ENCODE results near the gene STYXL2.

STYXL2 gene

DNA sequence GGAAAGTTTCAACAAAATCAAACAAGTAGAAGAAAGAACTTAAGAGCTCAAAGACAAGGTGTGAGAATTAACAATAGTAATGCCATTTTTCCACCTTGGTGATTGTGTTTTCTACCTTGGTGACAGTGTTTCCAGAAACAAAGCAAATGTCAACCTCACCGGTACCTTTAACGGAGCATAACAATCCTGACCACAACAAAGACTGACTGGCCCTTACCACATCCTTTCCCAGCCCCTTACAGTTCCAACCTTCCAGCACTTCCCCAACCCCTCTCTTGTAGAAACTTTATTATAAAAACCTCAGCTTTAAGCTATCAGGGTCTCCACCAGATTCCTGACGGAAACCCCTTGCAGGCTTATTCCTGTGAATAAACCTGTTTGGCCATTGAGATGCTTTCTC is 16.7 kb downstream of the STYXL2 start:
- no peak for DNase-seq

- DNase-seq, result no peak
Measured at GRCh38 chr1:167111868-167112709, 18.2 kb downstream of the STYXL2 start.

GRCh38 chr1:167114725-167115124 is 20.9 kb downstream of the STYXL2 start:
- DNase-seq, result no peak

GRCh38 chr1:167115655-167116054 is 21.8 kb downstream of the STYXL2 start:
- DNase-seq, result no peak

- DNase-seq, result no peak
Measured at GRCh38 chr1:167116174-167116573, 22.3 kb downstream of the STYXL2 start.

- DNase-seq, result no peak
Measured at GRCh38 chr1:167117225-167117624, 23.4 kb downstream of the STYXL2 start.

DNA sequence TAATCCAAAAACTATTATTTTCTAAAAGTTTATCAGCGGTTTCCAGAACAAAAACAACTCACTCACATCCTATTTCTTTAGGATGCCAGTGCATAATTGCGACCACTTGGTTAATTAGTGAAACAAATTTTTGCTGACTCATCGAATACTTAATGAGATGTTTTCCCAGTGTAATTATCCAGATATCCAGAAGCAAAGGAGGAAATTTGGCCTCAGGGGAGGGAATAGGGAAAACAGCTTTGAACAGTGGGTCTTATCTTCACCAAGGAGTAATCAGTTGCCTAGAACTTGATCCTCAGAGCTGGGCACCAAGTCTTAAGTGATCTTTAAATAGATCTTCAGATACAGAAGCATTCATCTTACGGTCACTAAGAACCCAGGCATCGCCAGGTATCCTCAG is 24.3 kb downstream of the STYXL2 start:
- no peak for DNase-seq

GRCh38 chr1:167119696-167120095 is 25.8 kb downstream of the STYXL2 start:
- no peak for DNase-seq

- no peak for DNase-seq
Measured at GRCh38 chr1:167120899-167121298, 27.0 kb downstream of the STYXL2 start.

GRCh38 chr1:167121375-167122120 is 27.7 kb downstream of the STYXL2 start:
- DNase-seq, result no peak

- DNase-seq, result no peak
Measured at GRCh38 chr1:167122121-167122480, 28.2 kb downstream of the STYXL2 start.

DNA sequence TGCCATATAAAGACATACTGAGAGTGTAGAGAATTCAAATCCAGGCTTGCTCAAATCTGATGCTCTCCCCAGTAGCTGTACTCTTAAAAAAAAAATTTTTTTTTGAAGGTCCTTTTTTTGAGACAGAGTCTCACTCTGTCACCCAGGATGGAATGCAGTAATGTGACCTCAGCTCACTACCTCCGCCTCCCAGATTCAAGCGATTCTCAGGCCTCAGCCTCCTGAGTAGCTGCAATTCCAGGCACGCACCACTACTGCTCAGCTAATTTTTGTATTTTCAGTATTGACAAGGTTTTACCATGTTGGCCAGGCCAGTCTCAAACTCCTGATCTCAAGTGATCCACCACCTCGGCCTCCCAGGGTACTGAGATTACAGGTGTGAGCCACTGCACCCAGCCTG is 28.7 kb downstream of the STYXL2 start:
- no peak for DNase-seq

- DNase-seq, result no peak
Measured at GRCh38 chr1:167126317-167126716, 32.4 kb downstream of the STYXL2 start.

- DNase-seq, result no peak
Measured at GRCh38 chr1:167126811-167127210, 32.9 kb downstream of the STYXL2 start.

- DNase-seq, result no peak
Measured at GRCh38 chr1:167127236-167127635, 33.4 kb downstream of the STYXL2 start.

- no peak for DNase-seq
Measured at GRCh38 chr1:167127661-167128060, 33.8 kb downstream of the STYXL2 start.

DNA sequence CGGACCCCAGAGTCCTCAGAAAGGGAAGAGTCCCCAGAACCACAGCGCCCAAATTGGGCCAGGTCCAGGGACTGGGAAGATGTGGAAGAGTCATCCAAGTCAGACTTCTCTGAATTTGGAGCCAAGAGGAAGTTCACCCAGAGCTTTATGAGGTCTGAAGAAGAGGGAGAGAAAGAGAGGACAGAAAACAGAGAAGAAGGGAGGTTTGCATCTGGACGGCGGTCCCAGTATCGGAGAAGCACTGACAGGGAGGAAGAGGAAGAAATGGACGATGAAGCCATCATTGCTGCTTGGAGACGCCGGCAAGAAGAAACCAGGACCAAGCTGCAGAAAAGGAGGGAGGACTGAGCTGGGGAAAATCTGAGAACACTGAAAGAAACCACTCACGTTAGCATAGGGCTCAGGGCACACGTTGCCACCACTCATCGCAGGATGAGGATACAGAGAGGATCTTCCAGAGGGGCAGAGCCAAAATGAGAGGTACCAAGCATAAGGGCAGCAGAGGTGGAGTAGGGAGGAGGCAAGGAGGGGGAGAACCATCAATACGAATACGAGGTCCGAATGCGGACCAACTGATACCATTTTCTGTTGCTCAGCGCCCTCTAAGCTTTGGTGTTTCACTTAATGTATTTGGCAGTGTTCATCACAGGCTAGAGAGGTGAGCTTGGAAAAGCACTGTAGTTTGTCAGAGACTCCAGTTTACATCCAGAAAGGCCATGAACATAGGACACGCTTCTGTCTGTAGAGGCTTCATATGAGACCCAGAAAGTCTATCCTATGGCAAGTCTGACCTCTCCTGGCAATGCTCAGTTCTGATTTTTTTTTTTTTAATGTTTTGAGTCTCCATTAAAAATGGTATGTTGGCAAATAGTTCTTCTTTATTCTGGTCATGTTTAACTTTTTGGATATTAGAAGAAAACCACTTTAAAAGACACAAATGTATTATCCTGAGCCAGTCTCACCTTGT is 34.7 kb downstream of the STYXL2 start:
- DNase-seq, result no peak

DNA sequence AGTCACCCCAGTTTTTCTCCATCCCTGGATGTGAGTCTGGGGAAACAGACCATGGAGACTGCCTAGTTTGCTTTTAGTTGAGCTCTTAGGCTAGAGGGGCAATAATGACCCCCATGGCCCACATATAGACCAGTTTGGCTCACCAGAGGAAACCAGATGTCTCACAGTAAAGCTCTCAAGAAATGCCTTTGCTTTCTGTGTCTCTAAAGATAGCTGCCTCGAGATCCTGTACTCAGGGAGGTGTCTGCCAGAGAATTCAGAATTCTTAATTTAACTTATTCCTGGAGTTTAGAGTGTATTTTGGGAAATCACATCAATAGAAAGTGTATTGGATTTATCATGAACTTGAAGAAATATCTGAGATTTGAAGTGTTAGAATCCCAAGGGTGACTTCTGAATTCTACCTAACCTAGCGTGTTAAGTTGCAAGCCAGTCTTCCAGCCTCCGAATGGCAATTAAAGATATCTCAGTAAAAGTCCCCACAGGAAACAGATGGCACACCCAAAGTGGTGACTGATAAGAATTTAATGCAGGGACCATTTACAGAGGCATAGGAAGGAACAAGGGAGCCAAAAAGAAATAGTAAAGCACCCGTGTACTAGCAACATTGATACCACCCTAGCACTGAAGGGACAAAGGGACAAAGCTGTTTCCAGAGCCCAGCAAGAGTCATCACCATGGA is 37.1 kb downstream of the STYXL2 start:
- DNase-seq, result no peak

GRCh38 chr1:167132301-167133010 is 38.6 kb downstream of the STYXL2 start:
- DNase-seq, result no peak

- no peak for DNase-seq
Measured at GRCh38 chr1:167135281-167135840, 41.5 kb downstream of the STYXL2 start.

DNA sequence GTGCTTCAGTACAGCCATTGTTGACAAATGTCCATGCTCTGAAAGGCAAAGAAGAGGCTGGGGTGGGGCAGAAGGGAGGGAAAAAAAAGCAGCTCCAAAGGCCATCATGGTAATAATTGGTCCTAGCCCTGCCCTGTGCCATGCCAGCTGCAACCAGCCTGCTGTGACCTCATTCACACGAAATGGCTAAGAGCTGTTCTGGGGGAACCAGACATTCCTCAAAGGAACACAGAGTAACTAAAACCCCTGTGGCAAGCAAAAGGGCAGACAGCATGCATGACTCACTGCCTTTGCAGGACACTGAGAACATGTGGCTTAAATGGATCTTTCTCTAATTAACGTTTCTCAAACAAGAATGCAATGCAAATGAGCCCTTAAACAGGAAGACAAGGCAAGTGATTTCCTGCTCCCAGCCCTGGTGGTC is 42.3 kb downstream of the STYXL2 start:
- DNase-seq, result no peak

GRCh38 chr1:167136806-167137205 is 42.9 kb downstream of the STYXL2 start:
- no peak for DNase-seq

Data from KG1 (cell line).